CD4-positive, alpha-beta T cell treated with Interleukin-12 subunit alpha and Interleukin-12 subunit beta, for 1 hour (primary cell): ENCODE measurements around the gene OLAH.
"Not testable (repeated sequence)": the region's sequence is repeated elsewhere in the genome, so short reads cannot be mapped to it uniquely, and the experiment has no call there.

Experiments
- DNase-seq: peaks from one replicate; pipeline ENCODE4 v3.0.0-alpha.2; 2020

The OLAH gene

GRCh38 chr10:15043674-15044073 is at the start of gene OLAH:
Gene OLAH (plus strand): TSS chr10:15043943. CDS start chr10:15047289, 3,346 bp downstream.
- no peak for DNase-seq

- DNase-seq, result no peak
These were observed 47.7 kb upstream of the OLAH start for GRCh38 chr10:14995964-14996565.

- DNase-seq, result not testable (repeated sequence)
These were observed 30.2 kb upstream of the OLAH start for GRCh38 chr10:15013530-15013929.

GRCh38 chr10:15015451-15015850 is 28.3 kb upstream of the OLAH start:
- no peak for DNase-seq

- not testable (repeated sequence) for DNase-seq
These were observed 22.8 kb upstream of the OLAH start for GRCh38 chr10:15020966-15021365.

- not testable (repeated sequence) for DNase-seq
These were observed 20.7 kb upstream of the OLAH start for GRCh38 chr10:15023079-15023478.

- not testable (repeated sequence) for DNase-seq
These were observed 19.4 kb upstream of the OLAH start for GRCh38 chr10:15024017-15025004.

- DNase-seq, result not testable (repeated sequence)
These were observed 18.7 kb upstream of the OLAH start for GRCh38 chr10:15025040-15025439.

GRCh38 chr10:15027741-15028140 is 16.0 kb upstream of the OLAH start:
- no peak for DNase-seq

GRCh38 chr10:15035385-15036301 is 8.1 kb upstream of the OLAH start:
- DNase-seq, result no peak

- DNase-seq, result no peak
These were observed 6.1 kb upstream of the OLAH start for GRCh38 chr10:15037691-15038090.

- DNase-seq, result no peak
These were observed 5.3 kb upstream of the OLAH start for GRCh38 chr10:15038416-15038815.

GRCh38 chr10:15045380-15045779 is 1.6 kb downstream of the OLAH start:
- no peak for DNase-seq

GRCh38 chr10:15046626-15047025 is 2.9 kb downstream of the OLAH start:
- DNase-seq, result no peak

GRCh38 chr10:15049533-15049932 is 5.8 kb downstream of the OLAH start:
- no peak for DNase-seq

GRCh38 chr10:15052121-15052520 is 8.4 kb downstream of the OLAH start:
- no peak for DNase-seq

GRCh38 chr10:15053061-15053460 is 9.3 kb downstream of the OLAH start:
- no peak for DNase-seq

GRCh38 chr10:15058689-15059088 is 14.9 kb downstream of the OLAH start:
- no peak for DNase-seq

- no peak for DNase-seq
These were observed 16.2 kb downstream of the OLAH start for GRCh38 chr10:15059914-15060313.

GRCh38 chr10:15060638-15061037 is 16.9 kb downstream of the OLAH start:
- no peak for DNase-seq

- no peak for DNase-seq
These were observed 23.4 kb downstream of the OLAH start for GRCh38 chr10:15067154-15067553.

- DNase-seq, result no peak
These were observed 25.1 kb downstream of the OLAH start for GRCh38 chr10:15068802-15069201.

GRCh38 chr10:15069230-15069629 is 25.5 kb downstream of the OLAH start:
- no peak for DNase-seq
